GM19351 (cell line): ENCODE measurements around the gene ATG13.
"Not testable (repeated sequence)": the region's sequence is repeated elsewhere in the genome, so short reads cannot be mapped to it uniquely, and the experiment has no call there.

Experiments
- ATAC-seq: cut with Tn5 transposase; IDR thresholded peaks from one replicate; pipeline ENCODE4 v1.9.1; 2021; ENCODE audit warnings: mild to moderate bottlenecking, moderate library complexity; ENCODE audit not compliant: unreplicated experiment

The ATG13 gene

DNA sequence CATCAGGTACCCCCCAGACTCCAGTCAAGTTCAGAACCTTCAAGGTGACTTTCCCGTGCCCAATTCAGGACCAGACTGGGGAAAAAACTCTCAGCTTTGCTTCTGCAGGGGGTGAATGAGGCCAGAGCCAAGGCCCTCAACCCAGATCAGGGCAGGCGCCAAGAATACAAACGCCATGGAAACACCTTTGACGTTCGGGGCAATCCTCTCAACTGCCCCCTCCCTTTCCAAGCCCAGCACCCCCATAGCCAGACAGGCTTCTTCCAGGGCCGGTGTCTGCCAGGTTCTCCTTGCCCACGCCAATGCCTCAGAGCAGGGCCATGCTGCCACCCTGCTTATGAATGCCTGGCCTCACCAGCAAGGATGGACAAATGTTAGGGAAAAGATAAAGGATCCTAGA, 77.3 kb downstream of the ATG13 start:
- no peak for ATAC-seq

- ATAC-seq = no peak
Observed at GRCh38 chr11:46695345-46696211, 78.2 kb downstream of the ATG13 start.

- ATAC-seq = no peak
Observed at GRCh38 chr11:46696212-46696558, 78.8 kb downstream of the ATG13 start.

DNA sequence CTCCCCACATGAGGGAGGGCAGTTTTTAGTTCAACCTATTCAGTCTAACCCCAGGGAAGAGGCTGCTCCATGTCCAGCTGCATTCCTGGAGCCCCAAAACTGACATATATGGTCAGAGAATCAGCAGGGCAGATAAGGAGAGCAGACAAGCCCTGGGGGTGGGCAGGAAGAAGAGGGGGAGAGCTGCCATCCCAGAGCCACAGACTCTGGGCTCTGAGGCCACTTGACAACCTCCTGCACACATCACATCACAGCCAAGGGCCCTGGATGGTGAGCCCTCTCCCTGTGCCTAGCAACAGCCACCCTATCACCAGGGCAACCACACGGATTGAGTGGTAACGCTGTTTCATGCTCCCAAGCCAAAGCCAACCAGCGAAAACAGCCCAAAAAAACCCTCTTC, 80.0 kb downstream of the ATG13 start:
- no peak for ATAC-seq

DNA sequence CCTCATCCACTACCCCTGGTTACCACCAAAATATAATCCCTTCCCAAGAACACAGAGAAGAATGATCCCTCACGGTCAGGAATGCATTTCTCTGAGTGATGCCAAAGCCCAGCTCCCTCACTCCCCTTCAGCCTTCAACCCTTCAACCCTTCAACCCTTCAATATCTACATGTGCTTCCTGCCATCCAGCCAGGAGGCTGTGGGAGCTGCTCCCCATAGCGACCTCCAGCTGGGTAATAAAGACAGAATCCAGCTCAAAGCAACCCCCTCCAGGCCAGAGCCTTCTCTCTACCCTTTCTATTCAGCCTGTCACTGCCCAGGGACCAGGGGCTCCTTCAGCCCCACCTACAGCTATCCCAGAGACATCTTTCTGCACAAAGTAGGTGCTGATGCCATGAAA, 80.4 kb downstream of the ATG13 start:
- ATAC-seq = no peak

DNA sequence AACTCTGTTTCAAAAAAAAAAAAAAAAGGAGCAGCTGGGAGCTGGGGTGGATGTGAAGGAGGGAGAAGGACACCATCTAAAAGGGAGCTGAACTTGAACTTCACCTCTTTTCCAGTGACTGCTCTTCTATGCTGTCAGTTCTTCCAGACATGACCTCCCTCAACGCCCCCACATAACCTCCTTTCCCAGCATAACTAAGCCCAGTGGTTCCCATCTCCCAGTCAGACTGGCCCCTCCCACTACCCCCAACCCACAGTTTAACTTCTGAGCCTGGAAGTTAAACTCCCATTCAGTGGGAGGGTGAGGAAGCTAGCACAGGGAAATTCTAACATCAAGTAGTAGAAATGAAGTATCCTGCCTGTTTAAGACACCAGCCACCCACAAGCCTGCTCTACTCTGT, 81.2 kb downstream of the ATG13 start:
- ATAC-seq = no peak

GRCh38 chr11:46700241-46701077, 83.1 kb downstream of the ATG13 start, which contains the start of the genes ARHGAP1 and ZNF408:
Gene ARHGAP1, minus strand, starts transcription at chr11:46700619. Its CDS starts 4,512 bp downstream, at chr11:46696107.
Gene ZNF408, plus strand, starts transcription at chr11:46701031. Its CDS starts 17 bp downstream, at chr11:46701048.
- peak; percentile 92 for ATAC-seq

- ATAC-seq = no peak
Observed at GRCh38 chr11:46701078-46701654, 83.8 kb downstream of the ATG13 start.

- ATAC-seq = no peak
Observed at GRCh38 chr11:46705070-46705688, 87.8 kb downstream of the ATG13 start.

GRCh38 chr11:46706886-46707285, 89.5 kb downstream of the ATG13 start:
- no peak for ATAC-seq

DNA sequence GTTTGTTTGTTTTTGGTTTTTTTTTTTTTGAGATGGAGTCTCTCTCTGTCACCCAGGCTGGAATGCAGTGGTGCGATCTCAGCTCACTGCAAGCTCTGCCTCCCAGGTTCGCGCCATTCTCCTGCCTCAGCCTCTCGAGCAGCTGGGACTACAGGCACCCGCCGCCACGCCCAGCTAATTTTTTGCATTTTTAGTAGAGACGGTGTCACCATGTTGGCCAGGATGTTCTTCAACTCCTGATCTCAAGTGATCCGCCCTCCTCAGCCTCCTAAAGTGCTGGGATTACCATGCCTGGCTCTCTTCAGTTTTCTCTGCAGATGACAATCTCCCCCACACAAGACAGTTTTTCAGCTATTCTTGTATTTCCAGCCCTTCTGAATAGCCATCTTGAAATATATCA, 92.0 kb downstream of the ATG13 start:
- not testable (repeated sequence) for ATAC-seq

- no peak for ATAC-seq
Observed at GRCh38 chr11:46710821-46711269, 93.5 kb downstream of the ATG13 start.

DNA sequence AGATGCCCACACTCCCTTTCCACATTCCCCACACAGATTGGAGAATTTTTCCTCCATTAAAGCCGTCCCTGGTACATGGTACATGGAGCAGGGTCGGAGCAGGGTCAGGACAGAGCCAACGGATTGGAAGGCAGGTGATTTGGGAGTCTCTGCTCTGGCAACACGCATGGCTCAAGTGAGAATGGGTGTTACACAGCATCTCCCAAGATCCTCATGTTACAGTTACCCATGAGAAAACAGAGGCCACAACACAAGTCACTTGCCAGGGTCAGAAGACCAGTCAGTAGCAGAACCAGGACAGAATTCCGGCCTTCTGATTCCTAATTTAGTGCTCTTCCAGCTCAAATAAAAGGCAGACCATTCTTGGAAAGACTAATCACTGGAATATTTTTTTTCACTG, 94.0 kb downstream of the ATG13 start:
- ATAC-seq = no peak

DNA sequence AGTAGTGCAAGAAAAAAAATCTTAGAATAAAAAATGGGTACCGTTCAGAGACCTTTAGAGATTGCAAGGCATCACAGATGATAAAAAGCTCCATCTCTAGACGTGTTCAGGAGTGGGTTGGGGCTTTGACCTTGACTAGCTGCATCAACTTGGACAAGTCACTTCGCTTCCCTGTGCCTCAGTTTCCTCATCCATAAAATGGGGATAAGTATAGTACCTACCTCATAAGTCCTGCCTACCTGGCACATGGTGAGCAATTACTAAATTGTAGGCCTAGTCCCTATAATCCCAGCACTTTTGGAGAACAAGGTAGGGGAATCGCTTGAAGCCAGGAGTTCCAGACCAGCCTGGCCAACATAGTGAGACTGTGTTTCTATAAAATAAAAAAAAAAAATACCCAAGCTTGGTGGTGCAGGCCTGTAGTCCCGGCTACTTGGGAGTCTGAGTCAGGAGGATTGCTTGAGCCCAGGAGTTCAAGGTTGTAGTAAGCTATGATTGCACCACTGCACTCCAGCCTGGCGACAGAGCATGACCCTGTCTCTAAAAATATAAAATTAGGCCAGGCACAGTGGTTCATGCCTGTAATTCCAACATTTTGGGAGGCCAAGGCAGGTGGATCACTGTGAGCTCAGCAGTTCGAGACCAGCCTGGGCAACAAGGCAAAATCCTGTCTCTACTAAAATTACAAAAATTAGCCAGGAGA, 95.7 kb downstream of the ATG13 start:
- ATAC-seq = no peak

- not testable (repeated sequence) for ATAC-seq
Observed at GRCh38 chr11:46717825-46718154, 100.4 kb downstream of the ATG13 start.

DNA sequence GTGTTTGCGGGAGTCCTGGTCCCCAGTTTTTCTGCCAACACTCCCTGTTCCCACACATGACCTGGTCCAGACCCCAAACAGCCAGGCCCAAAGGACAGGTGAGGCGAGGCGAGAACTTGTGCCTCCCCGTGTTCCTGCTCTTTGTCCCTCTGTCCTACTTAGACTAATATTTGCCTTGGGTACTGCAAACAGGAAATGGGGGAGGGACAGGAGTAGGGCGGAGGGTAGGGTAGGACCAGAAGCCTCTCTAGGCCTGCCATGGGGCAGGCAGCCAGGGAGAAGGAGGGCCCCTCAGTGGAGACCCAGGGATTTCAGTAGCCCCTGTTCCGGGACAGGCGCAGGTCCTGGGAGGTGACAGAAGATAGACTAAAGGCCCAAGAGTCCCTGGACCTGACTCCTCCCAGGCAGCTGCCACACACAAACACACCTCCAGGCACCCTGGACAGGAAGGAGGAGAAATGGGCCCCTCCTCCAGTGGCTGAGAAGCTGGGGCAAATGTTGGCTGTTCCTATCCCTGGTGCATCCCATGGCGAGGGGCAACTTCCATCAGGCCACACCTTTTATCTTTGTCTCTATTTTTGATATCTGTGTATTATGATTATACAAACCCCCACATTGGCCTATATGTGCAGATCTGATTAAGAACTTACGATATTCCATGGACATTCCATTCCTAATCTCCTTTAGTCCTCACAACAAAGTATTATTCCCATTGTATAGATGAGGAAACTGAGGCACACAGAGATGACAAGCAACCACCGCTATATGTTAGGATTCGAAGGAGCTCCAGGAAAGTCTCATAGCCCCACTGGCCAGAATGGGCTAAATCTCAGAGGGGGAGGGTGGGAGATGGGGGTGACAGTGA, 101.0 kb downstream of the ATG13 start:
- no peak for ATAC-seq

DNA sequence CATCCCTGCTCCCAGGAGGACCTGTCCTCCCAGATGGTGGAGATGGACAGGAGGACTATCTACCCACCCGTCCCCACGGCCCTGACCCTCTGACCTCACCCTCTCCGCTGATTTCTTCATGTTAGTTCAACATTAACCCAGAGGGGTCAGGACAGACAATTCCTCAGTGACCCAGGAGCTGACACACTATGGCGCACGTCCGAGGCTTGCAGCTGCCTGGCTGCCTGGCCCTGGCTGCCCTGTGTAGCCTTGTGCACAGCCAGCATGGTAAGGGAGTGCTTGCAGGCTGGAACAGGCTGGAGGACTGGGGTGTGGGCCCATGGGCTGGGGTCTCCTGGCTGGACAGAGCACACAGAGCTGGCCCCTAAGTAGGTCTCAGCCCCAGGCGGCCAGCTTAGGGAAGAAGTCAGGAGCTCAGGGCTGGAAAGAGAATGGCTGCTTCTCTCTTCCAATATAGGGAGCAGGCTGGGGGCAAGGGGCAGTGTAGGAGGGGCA, 101.7 kb downstream of the ATG13 start, which contains the start of gene F2:
TSS of gene F2 (plus strand) at position 166 of the 495 bp plus-strand sequence. CDS start at position 189, 23 bp downstream.
- ATAC-seq = no peak

DNA sequence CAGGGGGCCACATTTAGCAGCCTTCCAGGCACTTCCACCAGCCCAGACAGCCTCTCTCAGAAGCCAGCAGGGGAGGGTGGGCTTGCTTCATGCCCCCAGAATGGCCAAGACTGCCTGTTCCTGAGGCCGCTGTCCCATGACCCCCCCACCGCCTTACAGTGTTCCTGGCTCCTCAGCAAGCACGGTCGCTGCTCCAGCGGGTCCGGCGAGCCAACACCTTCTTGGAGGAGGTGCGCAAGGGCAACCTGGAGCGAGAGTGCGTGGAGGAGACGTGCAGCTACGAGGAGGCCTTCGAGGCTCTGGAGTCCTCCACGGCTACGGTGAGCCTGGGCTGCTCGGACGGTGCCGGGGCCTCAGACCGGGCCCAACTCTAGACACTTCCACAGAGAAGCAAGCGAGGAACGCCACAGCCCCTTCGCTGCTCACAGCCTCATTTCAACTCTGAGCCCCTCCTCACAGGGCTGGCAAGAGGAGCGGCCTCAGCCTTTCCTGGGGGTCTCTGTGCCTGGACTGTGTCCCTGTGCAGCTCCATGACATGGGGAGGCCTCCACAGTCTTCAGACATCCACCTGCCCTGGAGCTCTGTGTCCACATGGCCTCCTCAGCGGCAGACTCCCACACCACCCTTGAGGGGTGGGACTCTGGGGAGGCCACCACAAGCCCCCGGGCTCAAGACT, 102.3 kb downstream of the ATG13 start:
- no peak for ATAC-seq

- no peak for ATAC-seq
Observed at GRCh38 chr11:46721286-46721685, 103.9 kb downstream of the ATG13 start.
